Measurements from ENCODE around the gene ZNF697.

- no peak for TF ChIP-seq CTCF (IDR thresholded peaks at IDR 0.05)
- TF ChIP-seq EZH2 (IDR thresholded peaks at IDR 0.05): no peak
- no peak for TF ChIP-seq EZH2phosphoT487 (IDR thresholded peaks at IDR 0.05)
These were observed 5.2 kb upstream of the ZNF697 start for GRCh38 chr1:119653135-119653838.

Measured in neural progenitor cell (in vitro differentiated cells).